Calu3 (cell line): ENCODE data around the gene ALKBH3. TPM values are rescaled to one million over a fixed set of nuclear protein-coding genes. Genes with fewer than 3 reads are reported as not detected.

Experiments used
- BruUV-seq: library from RNA; stranded (reverse); fragments of 400-500 nt; replicated peaks from 2 replicates; lab custom pipeline; 2021; lab: Mats Ljungman, UMichigan
- CTCF ChIA-PET: fragments of 300-600 bp; sonication (Branson Sonifier 250); formaldehyde crosslinking; loops from one replicate; lab custom pipeline; 2022; ENCODE audit warnings: antibody characterized with exemption; lab: Charles Lee
- DNase-seq: peaks from one replicate; pipeline ENCODE4 v3.0.0; 2022
- H3K27ac Mint-ChIP-seq: one replicate; pipeline ENCODE4 v1.8.0; 2022; ENCODE audit warnings: mixed read lengths; ENCODE audit not compliant: unreplicated experiment
- H3K27me3 Mint-ChIP-seq: one replicate; pipeline ENCODE4 v1.8.0; 2022; ENCODE audit warnings: mixed read lengths; ENCODE audit not compliant: unreplicated experiment
- H3K36me3 Mint-ChIP-seq: one replicate; pipeline ENCODE4 v1.8.0; 2022; ENCODE audit warnings: mild to moderate bottlenecking, moderate library complexity, mixed read lengths; ENCODE audit not compliant: insufficient read depth, unreplicated experiment
- H3K4me1 Mint-ChIP-seq: one replicate; pipeline ENCODE4 v1.8.0; 2022; ENCODE audit warnings: mild to moderate bottlenecking, low read depth, mixed read lengths; ENCODE audit not compliant: unreplicated experiment
- H3K4me3 Mint-ChIP-seq: one replicate; pipeline ENCODE4 v1.8.0; 2022; ENCODE audit warnings: mild to moderate bottlenecking, low read depth, moderate library complexity, mixed read lengths; ENCODE audit not compliant: unreplicated experiment
- H3K9me3 Mint-ChIP-seq: one replicate; pipeline ENCODE4 v1.8.0; 2022; ENCODE audit warnings: low read depth, mixed read lengths; ENCODE audit not compliant: unreplicated experiment
- intact Hi-C: fragments of 100-400 bp; cut with micrococcal nuclease; formaldehyde crosslinking; loops from one replicate; pipeline ENCODE4 v1.10.0; 2022; ENCODE audit not compliant: unreplicated experiment
- total RNA-seq: library from RNA; stranded (reverse); gene quantifications from 2 replicates; pipeline ENCODE4 v1.2.3, GENCODE V29; 2022
- TF ChIP-seq, protein P1 (sequence below): fragments of 200-600 bp; IDR thresholded peaks from one replicate; pipeline ENCODE4 v1.8.0; 2022; ENCODE audit warnings: antibody characterized with exemption; ENCODE audit not compliant: unreplicated experiment

The ALKBH3 gene
- total RNA-seq, 1 experiment from 2014 or later: 19.1 TPM

DNA sequence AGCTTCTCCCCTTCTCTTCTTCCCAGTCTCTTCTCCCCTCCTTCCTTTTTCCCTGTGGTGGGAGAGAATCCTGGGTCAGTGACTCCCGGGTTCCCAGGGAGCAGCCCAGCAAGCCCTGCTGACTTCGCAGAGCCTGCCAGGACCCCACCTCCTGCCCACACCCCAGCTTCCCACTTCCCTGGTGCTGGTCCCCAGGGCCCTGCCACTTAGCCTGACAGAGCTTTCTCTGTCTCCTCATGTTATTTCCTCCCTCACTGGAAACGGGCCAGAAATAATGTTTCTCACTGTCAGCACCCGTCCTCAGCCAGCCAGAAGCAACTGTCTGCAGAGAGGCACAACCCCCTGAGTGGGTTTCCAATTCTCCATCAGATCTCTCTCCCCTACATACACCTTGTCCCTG, 88.9 kb downstream of the ALKBH3 start:
- Mint-ChIP-seq H3K36me3 (no peaks in the 10 kb centered on the region), H3K27me3 (peaks cover 83% of the 10 kb centered on the region), H3K4me3 (no peak overlapping the region), H3K9me3 (peaks cover 2% of the 10 kb centered on the region), H3K4me1 (no peaks in the 10 kb centered on the region), H3K27ac (no peak overlapping the region)
- BruUV-seq: no TSS peak
- TF ChIP-seq, protein P1, sequence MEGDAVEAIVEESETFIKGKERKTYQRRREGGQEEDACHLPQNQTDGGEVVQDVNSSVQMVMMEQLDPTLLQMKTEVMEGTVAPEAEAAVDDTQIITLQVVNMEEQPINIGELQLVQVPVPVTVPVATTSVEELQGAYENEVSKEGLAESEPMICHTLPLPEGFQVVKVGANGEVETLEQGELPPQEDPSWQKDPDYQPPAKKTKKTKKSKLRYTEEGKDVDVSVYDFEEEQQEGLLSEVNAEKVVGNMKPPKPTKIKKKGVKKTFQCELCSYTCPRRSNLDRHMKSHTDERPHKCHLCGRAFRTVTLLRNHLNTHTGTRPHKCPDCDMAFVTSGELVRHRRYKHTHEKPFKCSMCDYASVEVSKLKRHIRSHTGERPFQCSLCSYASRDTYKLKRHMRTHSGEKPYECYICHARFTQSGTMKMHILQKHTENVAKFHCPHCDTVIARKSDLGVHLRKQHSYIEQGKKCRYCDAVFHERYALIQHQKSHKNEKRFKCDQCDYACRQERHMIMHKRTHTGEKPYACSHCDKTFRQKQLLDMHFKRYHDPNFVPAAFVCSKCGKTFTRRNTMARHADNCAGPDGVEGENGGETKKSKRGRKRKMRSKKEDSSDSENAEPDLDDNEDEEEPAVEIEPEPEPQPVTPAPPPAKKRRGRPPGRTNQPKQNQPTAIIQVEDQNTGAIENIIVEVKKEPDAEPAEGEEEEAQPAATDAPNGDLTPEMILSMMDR: no peak
- intact Hi-C loops: no loop called here
- CTCF ChIA-PET: interaction anchor here (1.4 kb wide), 1 partner anchor 14 kb away, joined by 7 read pairs; no protein-coding TSS in a partner anchor
- DNase-seq: no peak

Other genes starting within 250 kb of the ALKBH3 start
- gene HSD17B12, start 200.1 kb upstream of the ALKBH3 start, total RNA-seq: 114 TPM in 2 replicates
- gene C11orf96, start 61.8 kb downstream of the ALKBH3 start, total RNA-seq: 0.38 TPM in 1 of 2 replicates, not detected in the other
- not detected in 2 replicates for gene ACCSL, start 167.2 kb downstream of the ALKBH3 start, total RNA-seq
- gene ACCS, start 185.4 kb downstream of the ALKBH3 start, total RNA-seq: 17.9 and 19.6 TPM in 2 replicates
- 56.9 and 67.3 TPM in 2 replicates for gene EXT2, start 214.8 kb downstream of the ALKBH3 start, total RNA-seq